ENCODE data around the gene ZBTB7C. TPM values are rescaled to one million over a fixed set of nuclear protein-coding genes. Genes with fewer than 3 reads are reported as not detected.
A peak's percentile ranks its signal among the peaks of the same experiment; 100 is the strongest.

Gene ZBTB7C
- total RNA-seq, 2 experiments from 2014 or later = not detected

DNA sequence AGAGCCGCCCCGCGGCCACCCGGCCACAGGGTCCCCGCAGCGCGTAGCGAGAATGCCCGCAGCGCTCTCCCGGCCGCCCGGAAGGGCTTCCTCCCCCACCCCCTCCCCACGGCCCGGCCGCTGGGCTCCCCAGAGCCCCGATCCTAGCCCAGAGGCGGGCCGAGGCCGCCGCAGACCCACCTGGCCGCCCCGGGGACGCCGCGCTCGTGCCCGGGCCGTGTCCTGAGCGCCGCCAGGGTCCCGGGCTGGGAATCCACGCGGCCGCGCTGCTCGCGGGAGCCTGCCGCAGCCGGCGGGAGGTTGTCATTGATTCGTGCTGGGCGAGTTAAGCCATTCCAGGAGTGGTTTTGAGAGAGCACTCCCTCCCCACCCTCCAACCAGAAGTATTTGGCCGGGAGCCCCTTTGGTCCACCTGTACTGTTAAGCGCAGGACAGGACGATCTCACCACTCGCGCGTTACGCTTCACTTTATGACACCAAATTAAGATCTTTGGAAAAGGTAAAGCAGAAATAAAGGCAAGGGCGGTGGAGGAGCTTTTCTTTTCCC is 272.3 kb downstream of the ZBTB7C start:
- ChIA-PET POLR2A (no interaction called here), CTCF (interaction anchor here (0.7 kb wide), 1 partner anchor 309 kb away, joined by 3 read pairs; no protein-coding TSS in a partner anchor)
- no peaks in the 10 kb centered on the region for H3K36me3 Mint-ChIP-seq (ENCODE audit: low read depth)
- H3K9me3 Mint-ChIP-seq = no peaks in the 10 kb centered on the region
- peaks cover 7% of the 10 kb centered on the region for H3K4me1 Mint-ChIP-seq (ENCODE audit: low read depth)
- DNase-seq (no peak), ATAC-seq (no peak)
- H3K27me3 Mint-ChIP-seq = peaks cover 54% of the 10 kb centered on the region
- no peak for TF ChIP-seq CTCF (IDR thresholded peaks at IDR 0.05)
- intact Hi-C loops (cut with micrococcal nuclease) = no loop called here
- H3K4me3 Mint-ChIP-seq = peak overlapping the region; percentile 28
- no peak overlapping the region for H3K27ac Mint-ChIP-seq

DNA sequence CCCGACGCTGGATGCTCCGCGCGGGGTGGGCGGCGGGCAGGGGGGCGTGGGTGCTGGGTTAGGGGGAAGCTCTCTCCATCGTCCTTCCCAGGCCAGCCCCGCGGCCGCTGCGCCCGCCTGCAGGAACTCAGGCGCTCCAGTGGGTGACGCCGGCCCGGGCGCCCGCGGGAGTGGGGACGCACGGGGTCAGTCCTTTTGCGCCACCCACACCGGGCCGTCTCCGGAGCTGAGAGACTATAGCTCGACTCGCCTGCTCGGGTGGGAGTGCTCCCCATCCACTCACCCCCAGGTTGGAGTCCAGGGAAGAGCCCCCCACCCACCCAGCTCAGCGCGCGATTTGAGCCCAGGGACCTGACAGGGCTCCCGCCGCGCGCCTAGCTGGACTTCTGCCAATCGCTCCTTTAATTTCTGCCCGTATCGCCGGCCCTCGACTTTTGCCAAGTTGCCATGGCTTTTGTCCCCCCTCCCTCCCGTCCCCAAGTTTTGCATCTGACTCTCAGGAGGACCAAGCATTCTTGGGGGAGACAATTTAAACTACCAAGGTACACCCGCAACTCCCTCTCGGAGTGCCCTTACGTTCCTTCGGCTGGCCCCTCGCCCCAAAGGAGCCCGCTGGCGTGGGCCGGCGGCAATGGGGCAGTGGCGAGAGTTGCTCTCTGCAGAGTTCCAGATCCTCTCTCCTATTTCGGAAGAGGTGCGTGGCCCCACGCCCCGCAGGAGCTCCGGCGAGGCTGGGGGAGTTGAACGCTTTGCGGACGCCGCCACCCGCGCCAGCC is 272.9 kb downstream of the ZBTB7C start:
- Mint-ChIP-seq H3K27ac (no peak overlapping the region), H3K4me1 (ENCODE audit: low read depth) (peaks cover 7% of the 10 kb centered on the region), H3K9me3 (no peaks in the 10 kb centered on the region), H3K27me3 (peaks cover 54% of the 10 kb centered on the region), H3K4me3 (no peak overlapping the region), H3K36me3 (ENCODE audit: low read depth) (no peaks in the 10 kb centered on the region)
- ChIA-PET CTCF (interaction anchor here (0.7 kb wide), 1 partner anchor 309 kb away, joined by 3 read pairs; no protein-coding TSS in a partner anchor), POLR2A (no interaction called here)
- DNase-seq = no peak
- no peak for ATAC-seq
- intact Hi-C loops (cut with micrococcal nuclease) = no loop called here
- TF ChIP-seq CTCF (IDR thresholded peaks at IDR 0.05) = no peak

GRCh38 chr18:48135436-48135966 is 273.7 kb downstream of the ZBTB7C start:
- peaks cover 50% of the 10 kb centered on the region for H3K27me3 Mint-ChIP-seq
- ChIA-PET POLR2A (no interaction called here), CTCF (no interaction called here)
- no peak for DNase-seq
- no peak for TF ChIP-seq CTCF (IDR thresholded peaks at IDR 0.05)
- intact Hi-C loops (cut with micrococcal nuclease) = no loop called here
- ATAC-seq = no peak
- no peaks in the 10 kb centered on the region for H3K36me3 Mint-ChIP-seq (ENCODE audit: low read depth)
- no peaks in the 10 kb centered on the region for H3K9me3 Mint-ChIP-seq
- peaks cover 7% of the 10 kb centered on the region for H3K4me1 Mint-ChIP-seq (ENCODE audit: low read depth)
- no peak overlapping the region for H3K4me3 Mint-ChIP-seq
- no peak overlapping the region for H3K27ac Mint-ChIP-seq

DNA sequence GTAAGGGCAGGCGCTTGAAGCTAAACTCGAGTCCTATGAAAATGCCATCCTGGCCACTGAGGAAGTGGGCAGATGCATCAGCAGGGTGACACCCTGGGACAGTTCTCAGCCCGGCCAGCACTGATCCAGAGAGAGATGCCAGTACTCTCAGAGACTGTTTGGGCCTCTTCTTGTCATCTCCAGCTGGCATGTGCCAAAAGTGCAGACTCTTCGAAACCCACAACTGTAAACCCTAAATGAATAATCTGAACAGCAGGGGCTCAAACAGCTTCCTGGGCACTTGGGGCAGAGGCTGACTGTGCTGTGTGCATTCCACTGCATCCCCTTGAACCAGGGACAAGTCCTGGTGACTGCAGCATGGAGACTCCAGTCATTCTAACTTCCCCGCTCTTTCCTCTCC is 274.6 kb downstream of the ZBTB7C start:
- CTCF ChIA-PET = interaction anchor here (1.7 kb wide), 1 partner anchor 104 kb away, joined by 4 read pairs; no protein-coding TSS in a partner anchor
- H3K27me3 Mint-ChIP-seq = peaks cover 47% of the 10 kb centered on the region
- H3K27ac Mint-ChIP-seq = no peak overlapping the region
- H3K4me3 Mint-ChIP-seq = no peak overlapping the region
- POLR2A ChIA-PET = interaction anchor here (1.1 kb wide), 1 partner anchor 10 kb away, joined by 3 read pairs; no protein-coding TSS in a partner anchor
- H3K9me3 Mint-ChIP-seq = no peaks in the 10 kb centered on the region
- DNase-seq = no peak
- no peak for ATAC-seq
- H3K36me3 Mint-ChIP-seq (ENCODE audit: low read depth) = no peaks in the 10 kb centered on the region
- peaks cover 7% of the 10 kb centered on the region for H3K4me1 Mint-ChIP-seq (ENCODE audit: low read depth)
- no peak for TF ChIP-seq CTCF (IDR thresholded peaks at IDR 0.05)
- intact Hi-C loops (cut with micrococcal nuclease) = no loop called here

All from activated CD8-positive, alpha-beta T cell treated with anti-CD3 and anti-CD28 coated beads for 36 hours (primary cell).